CD4-positive, alpha-beta T cell treated with Interleukin-10 for 1 hour (primary cell): ENCODE measurements around the gene SH2B3.
A peak's percentile ranks its signal among the peaks of the same experiment; 100 is the strongest.
"Not testable (repeated sequence)": the region's sequence is repeated elsewhere in the genome, so short reads cannot be mapped to it uniquely, and the experiment has no call there.

Experiments used
- DNase-seq: peaks from one replicate; pipeline ENCODE4 v3.0.0-alpha.2; 2020

Gene SH2B3

GRCh38 chr12:111405859-111406473 is at the start of gene SH2B3:
Gene SH2B3, plus strand, starts transcription at chr12:111405923. Its CDS starts 12,223 bp downstream, at chr12:111418146.
- no peak for DNase-seq

- DNase-seq, result no peak
Observed at GRCh38 chr12:111359231-111359913, 46.4 kb upstream of the SH2B3 start.

GRCh38 chr12:111359914-111360276 is 45.8 kb upstream of the SH2B3 start:
- DNase-seq, result no peak

GRCh38 chr12:111360325-111360930 is 45.3 kb upstream of the SH2B3 start:
- DNase-seq, result no peak

- DNase-seq, result no peak
Observed at GRCh38 chr12:111361073-111361716, 44.5 kb upstream of the SH2B3 start.

- DNase-seq, result no peak
Observed at GRCh38 chr12:111361717-111362576, 43.8 kb upstream of the SH2B3 start.

- no peak for DNase-seq
Observed at GRCh38 chr12:111362687-111363475, 42.8 kb upstream of the SH2B3 start.

- DNase-seq, result no peak
Observed at GRCh38 chr12:111363578-111363977, 42.1 kb upstream of the SH2B3 start.

GRCh38 chr12:111366075-111366474 is 39.6 kb upstream of the SH2B3 start:
- no peak for DNase-seq

GRCh38 chr12:111366583-111366982 is 39.1 kb upstream of the SH2B3 start:
- no peak for DNase-seq

GRCh38 chr12:111367661-111368221 is 38.0 kb upstream of the SH2B3 start:
- no peak for DNase-seq

GRCh38 chr12:111368291-111368787 is 37.4 kb upstream of the SH2B3 start:
- DNase-seq, result no peak

- peak; percentile 77 for DNase-seq
Observed at GRCh38 chr12:111368788-111369495, 36.8 kb upstream of the SH2B3 start, which contains the start of gene PHETA1. Gene PHETA1, minus strand, starts transcription at chr12:111369095. Its CDS starts 5,668 bp downstream, at chr12:111363427.

- no peak for DNase-seq
Observed at GRCh38 chr12:111369496-111370220, 36.1 kb upstream of the SH2B3 start.

GRCh38 chr12:111373231-111373630 is 32.5 kb upstream of the SH2B3 start:
- DNase-seq, result not testable (repeated sequence)

GRCh38 chr12:111377440-111377839 is 28.3 kb upstream of the SH2B3 start:
- no peak for DNase-seq

- DNase-seq, result no peak
Observed at GRCh38 chr12:111379942-111380554, 25.7 kb upstream of the SH2B3 start.

GRCh38 chr12:111384596-111384995 is 21.1 kb upstream of the SH2B3 start:
- no peak for DNase-seq

GRCh38 chr12:111386885-111387284 is 18.8 kb upstream of the SH2B3 start:
- no peak for DNase-seq
